GM19238 (cell line): ENCODE results near the gene ZNF280A.
"Not testable (repeated sequence)": the region's sequence is repeated elsewhere in the genome, so short reads cannot be mapped to it uniquely, and the experiment has no call there.

Source experiments
- DNase-seq: peaks from one replicate; pipeline ENCODE4 v3.0.0; 2011; ENCODE audit warnings: low spot score; ENCODE audit not compliant: insufficient read length

Gene ZNF280A

GRCh38 chr22:22512951-22513350 is 7.1 kb downstream of the ZNF280A start:
- no peak for DNase-seq

GRCh38 chr22:22510833-22511232 is 9.2 kb downstream of the ZNF280A start:
- DNase-seq, result not testable (repeated sequence)

GRCh38 chr22:22509912-22510311 is 10.2 kb downstream of the ZNF280A start:
- DNase-seq, result not testable (repeated sequence)

- DNase-seq, result peak; percentile 86
Measured at GRCh38 chr22:22508274-22509176, 11.5 kb downstream of the ZNF280A start, which contains the start of gene ZNF280B. Gene ZNF280B, minus strand, starts transcription at chr22:22508742. Its CDS starts 19,344 bp downstream, at chr22:22489398.

GRCh38 chr22:22507743-22508273 is 12.3 kb downstream of the ZNF280A start:
- DNase-seq, result no peak

- no peak for DNase-seq
Measured at GRCh38 chr22:22506736-22507135, 13.3 kb downstream of the ZNF280A start.

- no peak for DNase-seq
Measured at GRCh38 chr22:22498267-22498666, 21.8 kb downstream of the ZNF280A start.

- DNase-seq, result not testable (repeated sequence)
Measured at GRCh38 chr22:22491589-22491988, 28.5 kb downstream of the ZNF280A start.

GRCh38 chr22:22488736-22489135 is 31.3 kb downstream of the ZNF280A start:
- no peak for DNase-seq

- no peak for DNase-seq
Measured at GRCh38 chr22:22487869-22488597, 32.0 kb downstream of the ZNF280A start.

- DNase-seq, result no peak
Measured at GRCh38 chr22:22487059-22487458, 33.0 kb downstream of the ZNF280A start.

GRCh38 chr22:22486132-22486899 is 33.8 kb downstream of the ZNF280A start:
- no peak for DNase-seq

GRCh38 chr22:22485524-22485923 is 34.5 kb downstream of the ZNF280A start:
- no peak for DNase-seq

- DNase-seq, result no peak
Measured at GRCh38 chr22:22484023-22484422, 36.0 kb downstream of the ZNF280A start.

- no peak for DNase-seq
Measured at GRCh38 chr22:22480940-22481339, 39.1 kb downstream of the ZNF280A start.

- no peak for DNase-seq
Measured at GRCh38 chr22:22479999-22480532, 40.0 kb downstream of the ZNF280A start.

- no peak for DNase-seq
Measured at GRCh38 chr22:22479116-22479515, 41.0 kb downstream of the ZNF280A start.

GRCh38 chr22:22478470-22478869 is 41.6 kb downstream of the ZNF280A start:
- no peak for DNase-seq

GRCh38 chr22:22474733-22475132 is 45.3 kb downstream of the ZNF280A start:
- DNase-seq, result no peak

- DNase-seq, result not testable (repeated sequence)
Measured at GRCh38 chr22:22471104-22471503, 49.0 kb downstream of the ZNF280A start.

- DNase-seq, result no peak
Measured at GRCh38 chr22:22469527-22469926, 50.5 kb downstream of the ZNF280A start.
